Pulmonary artery endothelial cell (primary cell): ENCODE results near the gene GNB1. TPM values are rescaled to one million over a fixed set of nuclear protein-coding genes. Genes with fewer than 3 reads are reported as not detected.
"Not testable (repeated sequence)": the region's sequence is repeated elsewhere in the genome, so short reads cannot be mapped to it uniquely, and the experiment has no call there.

ENCODE experiments used
- DNase-seq: peaks from one replicate; pipeline ENCODE4 v3.0.0-alpha.2; 2011; ENCODE audit warnings: low read depth, low spot score
- total RNA-seq: library from RNA; depleted of rRNA; stranded (reverse); fragments of >200 nt; gene quantifications from 2 replicates; pipeline ENCODE4 v1.2.3, GENCODE V29; 2014

The GNB1 gene
- total RNA-seq, 1 donor from 2014 or later: 99.8 TPM

DNA sequence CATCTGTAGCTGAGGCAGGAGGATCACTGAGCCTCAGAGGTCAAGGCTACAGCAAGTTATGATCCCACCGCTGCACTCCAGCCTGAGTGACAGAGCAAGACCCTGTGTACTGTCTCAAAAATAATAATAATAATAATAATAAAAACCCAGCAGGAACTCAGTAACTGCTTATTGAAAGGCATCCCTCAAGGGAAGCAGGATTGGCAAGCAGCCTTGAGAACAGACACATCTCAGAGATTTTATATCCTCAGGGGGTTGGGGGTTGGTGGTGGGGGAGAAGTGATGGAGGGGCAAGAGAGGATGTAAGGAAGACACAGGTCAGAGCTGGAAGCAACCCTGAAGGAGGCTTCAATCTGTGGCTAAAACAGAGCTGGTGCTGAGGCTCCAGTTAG lies 29.6 kb downstream of the GNB1 start:
- no peak for DNase-seq

DNA sequence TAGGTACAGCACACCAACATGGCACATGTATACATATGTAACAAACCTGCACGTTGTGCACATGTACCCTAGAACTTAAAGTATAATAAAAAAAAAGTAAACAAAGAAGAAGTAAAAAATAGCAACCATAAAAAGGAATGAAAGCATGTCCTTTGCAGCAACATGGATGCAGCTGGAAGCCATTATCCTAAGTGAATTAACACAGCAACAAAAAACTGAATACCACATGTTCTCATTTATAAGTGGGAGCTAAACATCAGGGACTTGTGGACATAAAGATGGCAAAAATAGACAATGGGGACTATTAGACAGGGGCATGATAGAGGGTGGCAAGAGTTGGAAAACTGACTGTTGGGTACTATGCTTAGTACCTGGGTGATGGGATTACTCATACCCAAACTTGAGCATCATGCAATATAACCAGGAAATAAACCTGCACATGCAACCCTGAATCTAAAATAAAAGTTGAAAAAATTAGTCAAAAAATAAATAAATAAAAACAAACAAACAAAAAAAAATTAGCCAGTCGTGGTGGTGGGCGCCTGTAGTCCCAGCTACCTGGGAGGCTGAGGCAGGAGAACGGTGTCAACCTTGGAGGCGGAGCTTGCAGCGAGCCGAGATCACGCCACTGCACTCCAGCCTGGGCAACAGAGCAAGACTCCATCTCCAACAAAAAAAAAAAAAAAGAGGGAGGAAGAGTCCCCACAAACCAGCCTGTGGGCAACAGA lies 30.8 kb downstream of the GNB1 start:
- not testable (repeated sequence) for DNase-seq

DNA sequence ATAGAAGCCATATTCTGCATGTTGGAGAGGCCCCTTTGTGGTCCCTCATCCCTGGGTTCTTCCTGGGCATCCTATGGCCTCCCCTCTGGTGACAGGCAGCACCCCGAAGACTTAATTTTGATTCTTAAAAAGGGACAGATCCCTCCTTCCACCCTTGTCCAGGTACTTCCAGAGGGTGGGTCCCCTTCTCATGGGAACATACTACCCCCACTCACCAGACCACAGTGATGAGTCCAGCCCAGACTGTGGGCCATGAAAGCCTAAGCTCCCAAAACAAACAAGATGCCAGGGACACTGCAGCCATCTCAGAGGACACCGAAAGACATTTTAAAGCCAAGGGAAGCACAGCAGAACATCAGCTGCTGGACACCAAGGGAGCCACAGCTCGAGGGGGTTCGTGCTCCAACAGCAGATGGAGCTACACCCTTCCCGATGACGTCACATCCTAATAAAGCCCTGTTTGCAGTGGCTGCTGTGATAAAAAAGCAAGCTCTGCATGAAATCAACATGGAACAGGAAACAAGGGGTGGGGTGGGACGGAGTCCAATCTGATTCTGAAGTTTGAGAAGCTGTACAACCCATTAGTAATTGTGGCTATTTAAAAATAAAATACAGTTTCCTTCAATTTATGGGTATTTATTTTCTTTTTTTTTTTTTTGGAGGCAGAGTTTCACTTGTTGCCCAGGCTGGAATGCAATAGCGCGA lies 32.4 kb downstream of the GNB1 start:
- DNase-seq: peak; percentile 91

GRCh38 chr1:1857096-1857703 lies 33.7 kb downstream of the GNB1 start:
- no peak for DNase-seq

DNA sequence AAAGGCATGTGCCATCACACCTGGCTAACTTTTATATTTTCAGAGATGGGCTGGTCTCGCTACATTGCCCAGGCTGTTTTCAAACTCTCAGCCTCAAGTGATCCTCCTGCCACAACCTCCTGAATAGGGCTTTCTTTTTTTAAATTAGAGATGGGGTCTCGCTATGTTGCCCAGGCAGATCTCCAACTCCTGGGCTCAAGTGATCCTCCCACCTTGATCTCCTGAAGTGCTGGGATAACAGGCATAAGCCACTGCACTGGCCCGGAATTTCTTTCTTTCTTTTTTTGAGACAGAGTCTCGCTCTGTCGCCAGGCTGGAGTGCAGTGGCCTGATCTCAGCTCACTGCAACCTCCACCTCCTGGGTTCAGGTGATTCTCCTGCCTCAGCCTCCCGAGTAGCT lies 34.7 kb downstream of the GNB1 start:
- DNase-seq: not testable (repeated sequence)

DNA sequence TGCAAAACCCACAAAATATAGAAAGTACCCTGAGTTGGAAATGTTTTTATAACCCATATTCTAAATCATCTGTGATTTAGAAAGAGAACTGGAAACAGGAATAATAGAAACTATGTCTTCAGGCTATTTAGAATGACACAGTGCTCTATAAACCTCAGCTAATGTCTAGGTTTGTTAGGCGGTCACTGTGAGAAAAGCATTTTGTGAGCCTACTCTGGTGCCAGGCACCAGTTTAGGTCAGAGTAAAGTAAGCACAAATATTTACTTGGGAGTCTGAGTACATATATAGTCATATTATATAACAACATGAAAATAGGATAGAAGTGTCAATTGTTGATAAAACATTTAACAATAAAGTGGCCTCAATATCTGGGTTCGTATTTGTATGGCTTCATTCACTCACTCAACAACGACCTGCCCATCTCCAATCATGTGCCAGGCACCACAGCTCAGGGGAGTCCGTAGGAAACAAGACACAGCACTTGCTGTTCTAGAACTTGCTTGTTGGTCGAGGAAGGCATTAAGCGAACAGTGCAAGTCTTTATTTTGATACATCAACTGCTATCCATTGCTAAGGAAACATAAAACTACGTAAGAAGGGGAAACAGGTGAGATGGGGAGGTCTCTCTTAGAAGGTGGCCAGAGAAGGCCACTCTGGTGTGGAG lies 37.2 kb downstream of the GNB1 start:
- no peak for DNase-seq

DNA sequence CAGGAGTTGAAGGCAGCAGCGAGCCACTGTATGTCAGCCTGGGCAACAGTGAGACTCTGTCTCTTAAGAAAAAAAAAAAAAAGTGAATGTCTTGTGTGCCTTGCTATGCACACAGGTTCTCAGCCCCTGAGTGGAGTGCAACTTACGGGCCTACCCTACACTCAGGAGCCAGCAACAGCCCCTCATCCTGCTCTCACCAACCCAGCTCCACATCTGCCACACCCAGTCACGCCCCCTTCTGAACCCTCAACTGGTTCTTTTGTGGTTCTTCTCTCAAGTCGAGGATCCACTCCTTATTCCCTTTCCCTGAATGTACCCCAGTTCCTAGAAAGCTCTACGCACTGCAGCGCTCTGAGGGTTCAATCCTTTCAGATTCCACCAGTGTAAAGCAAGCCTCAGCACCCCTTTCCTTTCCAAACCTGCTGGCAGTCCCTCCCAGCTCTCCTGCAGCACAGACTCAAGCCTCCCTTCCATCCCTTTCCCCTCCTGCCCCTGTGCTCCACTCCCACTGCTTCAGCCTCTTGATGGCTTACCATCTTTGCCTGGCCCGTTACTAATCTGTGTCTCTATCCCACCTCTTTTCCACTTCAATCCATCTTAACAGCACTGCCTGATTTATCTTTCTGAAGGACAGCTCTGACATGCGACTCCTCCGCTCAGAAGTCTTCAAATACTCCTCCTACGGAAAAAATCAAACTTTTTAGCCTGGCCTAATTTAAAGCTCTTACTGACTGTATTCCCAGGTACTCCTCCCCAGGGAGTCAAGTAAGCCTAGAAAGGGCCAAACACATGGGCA lies 38.1 kb downstream of the GNB1 start:
- DNase-seq: no peak

GRCh38 chr1:1847890-1848289 lies 43.0 kb downstream of the GNB1 start:
- DNase-seq: no peak

DNA sequence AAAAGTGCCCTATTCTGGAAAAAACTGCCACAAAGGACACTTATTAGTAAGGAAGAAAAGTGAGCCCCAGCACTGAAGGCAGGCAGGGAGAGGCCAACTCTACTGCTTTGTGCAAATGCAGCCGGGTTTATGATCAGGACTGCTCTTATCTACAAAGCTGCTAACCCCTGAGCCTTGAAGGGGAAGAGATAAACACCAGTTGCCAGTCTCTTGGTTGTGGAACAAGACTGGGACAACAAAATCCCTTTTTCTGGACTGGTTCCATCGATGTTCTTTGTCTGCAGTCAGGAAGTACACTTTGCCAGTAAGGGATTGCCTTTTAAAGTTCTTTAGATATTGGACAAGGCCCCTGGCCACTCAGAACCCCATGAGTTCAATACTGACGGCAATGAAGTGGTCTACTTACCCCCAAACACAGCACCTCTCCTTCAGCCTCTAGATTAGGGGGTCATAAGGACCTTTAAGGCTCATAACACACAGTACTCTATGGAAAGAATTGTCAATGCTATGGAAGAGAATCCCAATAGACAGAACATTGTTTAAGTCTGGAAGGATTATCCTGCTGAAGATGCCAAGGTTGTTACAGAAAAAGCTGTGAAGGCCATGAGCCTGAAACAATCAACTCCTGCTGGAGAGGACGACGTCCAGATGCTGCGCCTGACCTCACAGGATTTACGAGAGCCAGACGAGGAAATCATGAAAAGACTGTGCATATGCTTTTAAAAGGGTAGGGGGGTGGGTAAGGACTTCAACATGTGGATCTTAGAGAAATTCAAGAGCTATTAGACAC lies 43.6 kb downstream of the GNB1 start:
- peak; percentile 56 for DNase-seq

DNA sequence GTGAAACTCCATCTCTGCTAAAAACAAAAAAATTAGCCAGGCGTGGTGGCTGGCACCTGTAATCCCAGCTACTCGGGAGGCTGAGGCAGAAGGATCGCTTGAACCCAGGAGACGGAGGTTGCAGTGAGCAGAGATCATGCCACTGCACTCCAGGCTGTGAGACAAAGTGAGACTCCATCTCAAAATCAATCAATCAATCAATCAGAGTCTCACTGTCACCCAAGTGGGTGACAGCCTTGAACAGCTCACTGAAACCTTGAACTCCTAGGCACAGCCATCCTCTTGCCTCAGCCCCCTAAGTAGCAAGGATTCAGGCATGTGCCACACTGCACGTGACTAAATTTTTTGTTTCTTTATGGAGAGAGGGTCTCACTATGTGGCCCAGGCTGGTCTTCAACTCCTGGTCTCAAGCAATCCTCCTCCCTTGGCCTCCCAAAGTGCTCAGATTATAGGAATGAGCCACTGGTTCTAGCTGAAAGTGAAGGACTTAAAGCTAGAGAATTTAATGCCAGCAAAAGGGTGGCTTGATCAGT lies 44.4 kb downstream of the GNB1 start:
- no peak for DNase-seq

DNA sequence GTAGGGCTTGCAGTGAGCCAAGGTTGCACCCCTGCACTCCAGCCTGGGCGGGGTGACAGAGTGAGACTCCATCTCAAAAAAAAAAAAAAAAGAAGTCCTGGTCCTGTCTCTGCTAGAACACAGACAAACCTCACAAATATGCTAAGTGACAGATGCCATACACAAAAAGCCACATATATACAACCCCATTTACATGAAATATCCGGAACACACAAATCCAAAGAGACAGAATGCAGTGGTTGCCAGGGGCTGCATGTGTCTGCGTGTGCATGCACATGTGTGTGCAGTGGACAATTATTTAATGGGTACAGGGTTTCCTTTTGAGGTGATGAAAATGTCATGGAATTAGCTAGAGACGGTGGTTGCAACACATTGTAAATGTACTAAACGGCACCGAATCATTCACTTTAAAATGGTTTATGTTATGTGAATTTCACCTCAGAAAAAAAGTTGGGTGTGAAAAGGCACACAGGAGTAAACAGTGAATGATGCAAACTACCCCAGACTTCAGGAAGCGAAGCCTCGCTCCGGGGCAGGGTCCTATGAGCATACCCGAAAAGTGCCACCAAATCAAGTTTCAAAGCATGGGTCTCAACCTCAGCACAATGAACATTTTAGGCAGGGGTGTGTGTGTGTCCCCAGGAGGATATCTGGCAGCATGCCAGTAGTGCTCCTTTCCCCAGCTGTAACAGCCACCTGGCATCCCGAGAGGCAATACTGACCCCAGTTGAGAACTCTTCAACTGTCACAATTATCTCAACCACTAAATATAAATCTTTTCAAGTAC lies 48.3 kb downstream of the GNB1 start:
- DNase-seq: no peak

- no peak for DNase-seq
Observed at GRCh38 chr1:1841575-1841995, 49.3 kb downstream of the GNB1 start.

DNA sequence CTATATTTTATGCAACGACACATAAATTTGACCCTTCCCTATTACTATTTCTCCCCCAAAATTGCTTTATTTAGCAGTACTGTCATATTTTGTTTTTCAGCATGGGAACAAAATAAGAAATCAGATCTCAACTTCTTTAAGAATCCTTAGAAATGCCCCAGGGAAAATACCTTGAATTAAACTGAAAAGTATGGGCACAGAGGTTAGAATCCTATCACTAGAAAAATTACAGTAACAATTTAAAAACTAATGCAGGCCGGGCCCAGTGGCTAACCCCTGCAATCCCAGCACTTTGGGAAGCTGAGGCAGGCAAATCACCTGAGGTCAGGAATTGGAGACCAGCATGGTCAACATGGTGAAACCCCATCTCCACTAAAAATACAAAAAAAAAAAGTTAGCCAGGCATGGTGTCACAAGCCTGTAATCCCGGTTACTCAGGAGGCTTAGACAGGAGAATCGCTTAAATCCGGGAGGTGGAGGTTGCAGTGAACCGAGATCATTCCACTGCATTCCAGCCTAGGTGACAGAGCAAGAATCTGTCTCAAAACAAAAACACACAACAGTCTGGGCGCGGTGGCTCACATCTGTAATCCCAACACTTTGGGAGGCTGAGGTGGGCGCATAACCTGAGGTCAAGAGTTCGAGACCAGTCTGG lies 51.4 kb downstream of the GNB1 start:
- no peak for DNase-seq

- no peak for DNase-seq
Observed at GRCh38 chr1:1836119-1836518, 54.8 kb downstream of the GNB1 start.

DNA sequence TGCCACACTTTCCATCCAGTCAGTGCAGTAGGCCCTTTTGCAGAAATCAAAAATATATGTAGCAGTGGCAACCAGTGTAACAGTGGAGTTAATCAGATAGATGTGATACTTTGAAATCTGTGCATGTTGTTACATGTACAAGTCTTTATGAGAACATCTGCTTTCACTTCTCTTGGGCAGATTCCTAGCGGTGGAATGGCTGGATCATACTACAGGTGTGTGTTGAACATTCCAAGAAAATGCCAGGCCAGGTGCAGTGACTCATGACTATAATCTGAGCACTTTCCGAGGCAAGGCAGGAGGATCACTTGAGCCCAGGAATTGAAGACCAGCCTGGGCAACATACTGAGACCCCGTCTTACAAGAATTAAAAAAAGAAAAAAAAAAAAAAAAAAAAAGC lies 55.3 kb downstream of the GNB1 start:
- DNase-seq: no peak

- DNase-seq: no peak
Observed at GRCh38 chr1:1833916-1834325, 57.0 kb downstream of the GNB1 start.

- no peak for DNase-seq
Observed at GRCh38 chr1:1833456-1833855, 57.4 kb downstream of the GNB1 start.

- DNase-seq: no peak
Observed at GRCh38 chr1:1832820-1833219, 58.1 kb downstream of the GNB1 start.

- DNase-seq: no peak
Observed at GRCh38 chr1:1832166-1832565, 58.7 kb downstream of the GNB1 start.
